Measurements from ENCODE around the gene TRMU. TPM values are rescaled to one million over a fixed set of nuclear protein-coding genes. Genes with fewer than 3 reads are reported as not detected.

The TRMU gene
- total RNA-seq, 1 donor from 2014 or later = 70.1 TPM

GRCh38 chr22:46371623-46372226 is 36.2 kb downstream of the TRMU start:
- Histone ChIP-seq H3K9ac (no peak overlapping the region), H3F3A (ENCODE audit: low read depth) (peaks cover 4% of the 10 kb centered on the region), H3K27ac (no peak overlapping the region), H3K4me2 (no peak overlapping the region), H3K9me3 (ENCODE audit: low read depth) (peaks cover 5% of the 10 kb centered on the region), H3K36me3 (peaks cover 6% of the 10 kb centered on the region), H4K20me1 (ENCODE audit: low read depth) (peaks cover 1% of the 10 kb centered on the region), H3K4me1 (peaks cover 1% of the 10 kb centered on the region), H2AFZ (replicated peaks) (no peak overlapping the region), H3K27me3 (peaks cover under 1% of the 10 kb centered on the region), H3K4me3 (no peak overlapping the region), H3K79me2 (ENCODE audit: low read depth) (no peaks in the 10 kb centered on the region)
- Mint-ChIP-seq H3K4me3 (peak overlapping the region; percentile 41), H3K36me3 (peaks cover 30% of the 10 kb centered on the region), H3K27ac (no peak overlapping the region), H3K27me3 (ENCODE audit: insufficient read depth, low read depth) (peaks cover 8% of the 10 kb centered on the region), H3K4me1 (peaks cover 19% of the 10 kb centered on the region), H3K9me3 (peaks cover 15% of the 10 kb centered on the region)
- DNase-seq (ENCODE audit: low spot score) = no peak
- TF ChIP-seq, protein P1, sequence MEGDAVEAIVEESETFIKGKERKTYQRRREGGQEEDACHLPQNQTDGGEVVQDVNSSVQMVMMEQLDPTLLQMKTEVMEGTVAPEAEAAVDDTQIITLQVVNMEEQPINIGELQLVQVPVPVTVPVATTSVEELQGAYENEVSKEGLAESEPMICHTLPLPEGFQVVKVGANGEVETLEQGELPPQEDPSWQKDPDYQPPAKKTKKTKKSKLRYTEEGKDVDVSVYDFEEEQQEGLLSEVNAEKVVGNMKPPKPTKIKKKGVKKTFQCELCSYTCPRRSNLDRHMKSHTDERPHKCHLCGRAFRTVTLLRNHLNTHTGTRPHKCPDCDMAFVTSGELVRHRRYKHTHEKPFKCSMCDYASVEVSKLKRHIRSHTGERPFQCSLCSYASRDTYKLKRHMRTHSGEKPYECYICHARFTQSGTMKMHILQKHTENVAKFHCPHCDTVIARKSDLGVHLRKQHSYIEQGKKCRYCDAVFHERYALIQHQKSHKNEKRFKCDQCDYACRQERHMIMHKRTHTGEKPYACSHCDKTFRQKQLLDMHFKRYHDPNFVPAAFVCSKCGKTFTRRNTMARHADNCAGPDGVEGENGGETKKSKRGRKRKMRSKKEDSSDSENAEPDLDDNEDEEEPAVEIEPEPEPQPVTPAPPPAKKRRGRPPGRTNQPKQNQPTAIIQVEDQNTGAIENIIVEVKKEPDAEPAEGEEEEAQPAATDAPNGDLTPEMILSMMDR (IDR thresholded peaks at IDR 0.05) = no peak
- TF ChIP-seq EZH2phosphoT487 (IDR thresholded peaks at IDR 0.05) (no peak), EZH2 (IDR thresholded peaks at IDR 0.05) (no peak)

DNA sequence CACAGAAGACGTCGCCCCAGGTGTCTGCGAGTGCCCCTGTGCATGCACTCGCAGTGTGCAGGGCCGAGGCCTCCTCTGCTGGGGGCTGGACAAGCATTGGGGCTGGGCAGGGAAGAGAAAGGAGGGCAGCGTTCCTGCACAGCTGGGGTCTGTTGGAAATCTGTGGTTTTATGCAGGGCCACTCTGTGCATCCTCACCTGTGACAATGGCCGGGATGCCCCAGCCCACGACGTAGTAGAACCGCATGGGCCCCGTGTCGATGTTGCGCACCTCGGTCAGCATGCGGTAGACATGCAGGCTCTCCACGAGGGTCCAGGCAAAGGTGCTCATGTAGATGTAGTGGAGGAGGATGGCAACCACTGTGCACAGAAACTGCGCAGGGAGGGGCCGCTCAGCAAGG is 37.2 kb downstream of the TRMU start:
- TF ChIP-seq, protein P1 (IDR thresholded peaks at IDR 0.05) = no peak
- TF ChIP-seq EZH2phosphoT487 (IDR thresholded peaks at IDR 0.05) = no peak
- no peak for TF ChIP-seq EZH2 (IDR thresholded peaks at IDR 0.05)
- Mint-ChIP-seq H3K9me3 (peaks cover 22% of the 10 kb centered on the region), H3K27me3 (ENCODE audit: insufficient read depth, low read depth) (peaks cover 9% of the 10 kb centered on the region), H3K4me1 (peaks cover 27% of the 10 kb centered on the region), H3K36me3 (peaks cover 38% of the 10 kb centered on the region), H3K4me3 (no peak overlapping the region), H3K27ac (peak overlapping the region; percentile 14)
- Histone ChIP-seq H2AFZ (replicated peaks) (no peak overlapping the region), H3K9ac (no peak overlapping the region), H3K79me2 (ENCODE audit: low read depth) (no peaks in the 10 kb centered on the region), H3K9me3 (ENCODE audit: low read depth) (peaks cover 5% of the 10 kb centered on the region), H3K4me2 (no peak overlapping the region), H3K27me3 (peaks cover 4% of the 10 kb centered on the region), H3K36me3 (peaks cover 6% of the 10 kb centered on the region), H4K20me1 (ENCODE audit: low read depth) (peaks cover 11% of the 10 kb centered on the region), H3F3A (ENCODE audit: low read depth) (peaks cover 14% of the 10 kb centered on the region), H3K27ac (no peak overlapping the region), H3K4me1 (peaks cover 11% of the 10 kb centered on the region), H3K4me3 (no peak overlapping the region)
- DNase-seq (ENCODE audit: low spot score) = no peak

DNA sequence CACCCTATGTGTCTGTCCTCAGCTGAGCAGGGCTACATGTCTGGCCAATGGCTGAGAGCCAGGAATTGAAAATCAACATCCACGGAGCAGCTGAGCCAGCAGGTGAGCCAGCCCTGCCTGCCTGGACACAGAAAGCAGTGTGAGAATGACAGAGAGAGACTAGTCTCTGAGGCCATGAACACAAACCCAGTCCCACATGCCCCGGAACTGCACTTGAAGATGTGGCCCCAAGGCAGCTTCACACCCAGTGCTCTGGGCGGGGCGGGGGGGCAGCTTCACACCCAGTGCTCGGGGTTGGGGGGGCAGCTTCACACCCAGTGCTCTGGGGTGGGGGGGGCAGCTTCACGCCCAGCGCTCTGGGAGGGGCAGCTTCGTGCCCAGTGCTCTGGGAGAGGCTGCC is 37.6 kb downstream of the TRMU start:
- H4K20me1 ChIP-seq (ENCODE audit: low read depth) = peaks cover 14% of the 10 kb centered on the region
- H3K9me3 Mint-ChIP-seq = peaks cover 22% of the 10 kb centered on the region
- peaks cover 4% of the 10 kb centered on the region for H3K27me3 ChIP-seq
- H3K9ac ChIP-seq = no peak overlapping the region
- H3K36me3 Mint-ChIP-seq = peaks cover 38% of the 10 kb centered on the region
- peaks cover 13% of the 10 kb centered on the region for H3K4me1 ChIP-seq
- H3K4me3 ChIP-seq = no peak overlapping the region
- no peak for TF ChIP-seq EZH2phosphoT487 (IDR thresholded peaks at IDR 0.05)
- TF ChIP-seq EZH2 (IDR thresholded peaks at IDR 0.05) = no peak
- TF ChIP-seq, protein P1 (IDR thresholded peaks at IDR 0.05) = no peak
- no peak overlapping the region for H3K4me2 ChIP-seq
- no peak for DNase-seq (ENCODE audit: low spot score)
- peaks cover 5% of the 10 kb centered on the region for H3K9me3 ChIP-seq (ENCODE audit: low read depth)
- H3K79me2 ChIP-seq (ENCODE audit: low read depth) = no peaks in the 10 kb centered on the region
- no peak overlapping the region for H2AFZ ChIP-seq (replicated peaks)
- no peak overlapping the region for H3K27ac ChIP-seq
- H3K36me3 ChIP-seq = peaks cover 6% of the 10 kb centered on the region
- peak overlapping the region; percentile 14 for H3K27ac Mint-ChIP-seq
- no peak overlapping the region for H3K4me3 Mint-ChIP-seq
- H3K27me3 Mint-ChIP-seq (ENCODE audit: insufficient read depth, low read depth) = peaks cover 9% of the 10 kb centered on the region
- peaks cover 26% of the 10 kb centered on the region for H3K4me1 Mint-ChIP-seq
- peaks cover 17% of the 10 kb centered on the region for H3F3A ChIP-seq (ENCODE audit: low read depth)

Data from neural progenitor cell (in vitro differentiated cells).